Measurements from ENCODE around the gene SURF2. TPM values are rescaled to one million over a fixed set of nuclear protein-coding genes. Genes with fewer than 3 reads are reported as not detected.

Gene SURF2
- total and polyA plus RNA-seq, 9 of the 15 experiments (the other 6 are each of a cell fraction or from before 2014, with no cell fraction given): 5.5 to 82.5 (median 21.3) TPM

- TF ChIP-seq, protein P1, sequence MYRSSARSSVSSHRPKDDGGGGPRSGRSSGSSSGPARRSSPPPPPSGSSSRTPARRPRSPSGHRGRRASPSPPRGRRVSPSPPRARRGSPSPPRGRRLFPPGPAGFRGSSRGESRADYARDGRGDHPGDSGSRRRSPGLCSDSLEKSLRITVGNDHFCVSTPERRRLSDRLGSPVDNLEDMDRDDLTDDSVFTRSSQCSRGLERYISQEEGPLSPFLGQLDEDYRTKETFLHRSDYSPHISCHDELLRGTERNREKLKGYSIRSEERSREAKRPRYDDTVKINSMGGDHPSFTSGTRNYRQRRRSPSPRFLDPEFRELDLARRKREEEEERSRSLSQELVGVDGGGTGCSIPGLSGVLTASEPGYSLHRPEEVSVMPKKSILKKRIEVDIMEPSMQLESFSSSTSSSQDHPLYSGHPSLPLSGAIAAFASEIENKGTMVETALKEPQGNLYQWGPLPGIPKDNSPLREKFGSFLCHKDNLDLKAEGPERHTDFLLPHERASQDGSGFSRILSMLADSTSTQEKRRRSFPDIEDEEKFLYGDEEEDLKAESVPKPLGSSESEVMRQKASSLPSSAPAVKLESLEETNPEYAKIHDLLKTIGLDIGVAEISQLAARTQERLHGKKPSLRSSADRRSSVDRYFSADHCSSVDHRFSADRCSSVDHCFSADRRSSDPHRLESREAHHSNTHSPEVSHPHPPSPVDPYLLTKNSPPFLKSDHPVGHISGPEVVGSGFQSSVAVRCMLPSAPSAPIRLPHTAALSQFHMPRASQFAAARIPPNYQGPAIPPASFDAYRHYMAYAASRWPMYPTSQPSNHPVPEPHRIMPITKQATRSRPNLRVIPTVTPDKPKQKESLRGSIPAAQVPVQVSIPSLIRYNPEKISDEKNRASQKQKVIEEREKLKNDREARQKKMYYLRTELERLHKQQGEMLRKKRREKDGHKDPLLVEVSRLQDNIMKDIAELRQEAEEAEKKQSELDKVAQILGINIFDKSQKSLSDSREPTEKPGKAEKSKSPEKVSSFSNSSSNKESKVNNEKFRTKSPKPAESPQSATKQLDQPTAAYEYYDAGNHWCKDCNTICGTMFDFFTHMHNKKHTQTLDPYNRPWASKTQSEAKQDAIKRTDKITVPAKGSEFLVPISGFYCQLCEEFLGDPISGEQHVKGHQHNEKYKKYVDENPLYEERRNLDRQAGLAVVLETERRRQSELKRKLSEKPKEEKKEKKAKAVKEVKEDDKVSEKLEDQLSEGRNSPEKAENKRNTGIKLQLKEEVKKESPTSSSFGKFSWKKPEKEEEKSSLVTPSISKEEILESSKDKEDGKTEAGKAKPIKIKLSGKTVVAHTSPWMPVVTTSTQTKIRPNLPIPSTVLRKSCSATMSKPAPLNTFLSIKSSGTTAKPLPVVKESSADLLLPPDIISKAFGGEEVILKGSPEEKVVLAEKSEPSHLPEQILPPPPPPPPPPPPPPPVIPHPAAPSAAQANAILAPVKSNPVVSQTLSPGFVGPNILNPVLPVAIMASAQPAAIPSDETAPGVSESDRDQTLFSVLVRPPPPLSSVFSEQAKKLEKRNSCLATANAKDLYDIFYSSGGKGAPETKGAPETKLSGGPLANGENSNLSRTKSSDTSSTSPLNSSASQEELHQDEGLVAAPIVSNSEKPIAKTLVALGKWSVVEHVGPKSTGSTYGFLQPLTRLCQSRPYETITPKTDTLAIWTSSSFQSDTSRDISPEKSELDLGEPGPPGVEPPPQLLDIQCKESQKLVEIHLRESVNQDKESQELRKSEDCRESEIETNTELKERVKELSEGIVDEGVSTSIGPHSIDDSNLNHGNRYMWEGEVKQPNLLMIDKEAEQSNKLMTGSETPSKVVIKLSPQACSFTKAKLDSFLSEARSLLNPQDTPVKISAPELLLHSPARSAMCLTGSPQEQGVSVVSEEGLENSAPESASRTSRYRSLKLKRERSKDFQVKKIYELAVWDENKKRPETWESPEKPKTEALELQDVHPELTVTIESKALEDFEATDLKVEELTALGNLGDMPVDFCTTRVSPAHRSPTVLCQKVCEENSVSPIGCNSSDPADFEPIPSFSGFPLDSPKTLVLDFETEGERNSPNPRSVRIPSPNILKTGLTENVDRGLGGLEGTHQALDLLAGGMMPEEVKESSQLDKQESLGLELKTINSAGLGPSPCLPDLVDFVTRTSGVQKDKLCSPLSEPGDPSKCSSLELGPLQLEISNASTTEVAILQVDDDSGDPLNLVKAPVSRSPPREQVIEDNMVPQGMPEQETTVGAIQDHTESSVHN (IDR thresholded peaks at IDR 0.05; ENCODE audit: borderline replicate concordance in 1 of 2, low read depth in 1 of 2): no peak
- TF ChIP-seq RBBP5 (IDR thresholded peaks at IDR 0.05; ENCODE audit: borderline replicate concordance, insufficient read depth, low read length, poor library complexity, severe bottlenecking) (no peak), TRIM25 (IDR thresholded peaks at IDR 0.05; ENCODE audit: borderline replicate concordance) (no peak), RAD51 (IDR thresholded peaks at IDR 0.05; ENCODE audit: borderline replicate concordance, low read depth) (no peak), RFX1 (IDR thresholded peaks at IDR 0.05) (no peak)
- TF ChIP-seq, protein P2, sequence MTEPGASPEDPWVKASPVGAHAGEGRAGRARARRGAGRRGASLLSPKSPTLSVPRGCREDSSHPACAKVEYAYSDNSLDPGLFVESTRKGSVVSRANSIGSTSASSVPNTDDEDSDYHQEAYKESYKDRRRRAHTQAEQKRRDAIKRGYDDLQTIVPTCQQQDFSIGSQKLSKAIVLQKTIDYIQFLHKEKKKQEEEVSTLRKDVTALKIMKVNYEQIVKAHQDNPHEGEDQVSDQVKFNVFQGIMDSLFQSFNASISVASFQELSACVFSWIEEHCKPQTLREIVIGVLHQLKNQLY (CRISPR knock-in tag; conservative IDR thresholded peaks at IDR 0.05): no peak
These were observed 22.8 kb upstream of the SURF2 start (continued) for GRCh38 chr9:133333566-133333965.
